HepG2 (cell line): Measurements from ENCODE around the gene PACS1. TPM values are rescaled to one million over a fixed set of nuclear protein-coding genes. Genes with fewer than 3 reads are reported as not detected.

Experiments
- CBX5 ChIP-seq: sonication (generic); formaldehyde crosslinking; IDR thresholded peaks from 2 replicates; pipeline ENCODE4 v1.4.0; 2020; ENCODE audit warnings: missing genetic modification reagents, borderline replicate concordance
- CC2D1A ChIP-seq: sonication (generic); formaldehyde crosslinking; IDR thresholded peaks from 2 replicates; pipeline ENCODE4 v1.8.1; 2023; ENCODE audit warnings: mild to moderate bottlenecking, missing genetic modification reagents
- HDAC2 ChIP-seq: sonication (generic); formaldehyde crosslinking; IDR thresholded peaks from 2 replicates; pipeline ENCODE4 v1.4.0; 2020; ENCODE audit warnings: missing genetic modification reagents
- IRF2 ChIP-seq: IDR thresholded peaks from 2 replicates; pipeline ENCODE4 v1.6.1; 2018; ENCODE audit warnings: missing genetic modification reagents, missing compliant biosample characterization
- MAFG ChIP-seq: sonication (generic); formaldehyde crosslinking; IDR thresholded peaks from 2 replicates; pipeline ENCODE4 v1.5.1; 2020; ENCODE audit warnings: mild to moderate bottlenecking, missing genetic modification reagents
- MEIS2 ChIP-seq: sonication (generic); formaldehyde crosslinking; IDR thresholded peaks from 2 replicates; pipeline ENCODE4 v1.9.0; 2021; ENCODE audit warnings: mild to moderate bottlenecking, missing genetic modification reagents
- PITX1 ChIP-seq: sonication (generic); formaldehyde crosslinking; IDR thresholded peaks from 2 replicates; pipeline ENCODE4 v1.5.1; 2020; ENCODE audit warnings: mild to moderate bottlenecking, missing genetic modification reagents
- PPARG ChIP-seq: conservative IDR thresholded peaks from 2 replicates; pipeline ENCODE4 v1.6.1; 2016; ENCODE audit warnings: missing biosample characterization, missing genetic modification reagents
- SMARCC2 ChIP-seq: fragments of 450-650 bp; IDR thresholded peaks from 2 replicates; pipeline ENCODE4 v1.6.1; 2017; ENCODE audit warnings: antibody characterized with exemption, mild to moderate bottlenecking
- TCF12 ChIP-seq, 2 experiments: fragments of 450-650 bp in 1 of 2; sonication (generic) in 1 of 2; formaldehyde crosslinking in 1 of 2; IDR thresholded peaks; 2 replicates each; pipeline versions ENCODE4 v1.6.1 to v1.8.0; 2017 to 2022; ENCODE audit warnings: antibody characterized with exemption in 1 of 2, mild to moderate bottlenecking in 1 of 2, missing genetic modification reagents in 1 of 2, moderate library complexity in 1 of 2
- TGIF2 ChIP-seq: IDR thresholded peaks from 2 replicates; pipeline ENCODE4 v1.6.1; 2016; ENCODE audit warnings: control low read depth, missing compliant biosample characterization
- ZFP36L2 ChIP-seq: sonication (generic); formaldehyde crosslinking; IDR thresholded peaks from 2 replicates; pipeline ENCODE4 v1.4.0; 2020; ENCODE audit warnings: missing genetic modification reagents
- ZNF24 ChIP-seq: fragments of 450-650 bp; IDR thresholded peaks from 2 replicates; pipeline ENCODE4 v1.6.1; 2017; ENCODE audit warnings: antibody characterized with exemption, mild to moderate bottlenecking
- ZNF672 ChIP-seq: sonication (generic); formaldehyde crosslinking; IDR thresholded peaks from 2 replicates; pipeline ENCODE4 v1.8.1; 2022; ENCODE audit warnings: missing genetic modification reagents
- polyA plus RNA-seq, 8 experiments: library from polyadenylated mRNA; depleted of rRNA in 3 of 8; stranded (reverse) in 7 of 8; unstranded in 1 of 8; fragments of >200 nt; fragmentation: Illumina TruSeq in 4 of 8; extraction: Trizol in 4 of 8; gene quantifications; 2 replicates each; pipeline versions ENCODE4 v1.2.1 to v1.2.3, GENCODE V29; 2011 to 2016; ENCODE audit warnings: low read depth in 4 of 8, missing spikeins in 1 of 8, mixed read lengths in 1 of 8; ENCODE audit not compliant: insufficient read depth in 1 of 8
- total RNA-seq, 5 experiments: library from RNA; depleted of rRNA; stranded (reverse); fragments of >200 nt; fragmentation: Illumina TruSeq; extraction: Trizol; gene quantifications; 2 replicates each; pipeline ENCODE4 v1.2.3, GENCODE V29; 2016; ENCODE audit warnings: low read depth in 1 of 5
- TF ChIP-seq, protein P1 (sequence below): sonication (generic); formaldehyde crosslinking; IDR thresholded peaks from 2 replicates; pipeline ENCODE4 v1.8.1; 2023; ENCODE audit warnings: mild to moderate bottlenecking, missing genetic modification reagents
- TF ChIP-seq, protein P2 (sequence below): IDR thresholded peaks from 2 replicates; pipeline ENCODE4 v1.6.1; 2012; ENCODE audit warnings: low read depth, low read length, improper control_type of control experiment
- TF ChIP-seq, protein P3 (sequence below): sonication (generic); formaldehyde crosslinking; IDR thresholded peaks from 2 replicates; pipeline ENCODE4 v1.4.0; 2020; ENCODE audit warnings: missing genetic modification reagents, low read depth, mild to moderate bottlenecking, borderline replicate concordance
- TF ChIP-seq, protein P4 (sequence below): sonication (generic); formaldehyde crosslinking; IDR thresholded peaks from 2 replicates; pipeline ENCODE4 v1.9.0; 2021; ENCODE audit warnings: missing genetic modification reagents, borderline replicate concordance
- TF ChIP-seq, protein P5 (sequence below): sonication (generic); formaldehyde crosslinking; IDR thresholded peaks from 2 replicates; pipeline ENCODE4 v1.4.0; 2020; ENCODE audit warnings: mild to moderate bottlenecking, low read depth, missing genetic modification reagents
- TF ChIP-seq, protein P6 (sequence below): sonication (generic); formaldehyde crosslinking; IDR thresholded peaks from 2 replicates; pipeline ENCODE4 v1.5.0; 2020; ENCODE audit warnings: mild to moderate bottlenecking, missing genetic modification reagents

Gene PACS1
- total and polyA plus RNA-seq, 2 of the 13 experiments (the other 11 are each of a cell fraction or from before 2014, with no cell fraction given) = 7.6 to 8.6 TPM

DNA sequence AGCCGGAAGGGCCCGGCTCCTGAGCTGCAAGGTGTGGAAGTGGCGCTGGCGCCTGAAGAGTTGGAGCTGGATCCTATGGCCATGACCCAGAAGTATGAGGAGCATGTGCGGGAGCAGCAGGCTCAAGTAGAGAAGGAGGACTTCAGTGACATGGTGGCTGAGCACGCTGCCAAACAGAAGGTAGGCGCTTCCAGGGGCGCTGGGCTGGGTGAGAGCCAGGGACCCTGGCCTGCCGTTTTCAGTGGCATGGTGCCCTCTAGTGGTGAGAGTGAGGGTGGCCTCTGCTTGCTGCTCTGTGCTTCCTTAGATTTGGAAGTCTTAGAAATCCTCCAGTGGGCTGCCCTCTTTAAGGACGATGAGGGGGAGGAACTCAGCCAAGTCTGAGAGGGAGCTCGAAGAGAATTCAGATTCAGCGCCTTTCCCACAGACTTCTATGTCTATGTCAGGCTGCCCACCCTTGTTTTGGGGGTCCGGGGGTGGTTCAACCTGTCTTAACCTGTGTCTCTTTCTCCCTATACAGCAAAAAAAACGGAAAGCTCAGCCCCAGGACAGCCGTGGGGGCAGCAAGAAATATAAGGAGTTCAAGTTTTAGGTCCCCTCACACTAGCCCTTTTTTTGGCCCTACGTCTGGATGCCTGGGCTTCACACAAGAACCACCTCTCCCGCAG is 1.8 kb upstream of the PACS1 start (continued):
- TF ChIP-seq, protein P1, sequence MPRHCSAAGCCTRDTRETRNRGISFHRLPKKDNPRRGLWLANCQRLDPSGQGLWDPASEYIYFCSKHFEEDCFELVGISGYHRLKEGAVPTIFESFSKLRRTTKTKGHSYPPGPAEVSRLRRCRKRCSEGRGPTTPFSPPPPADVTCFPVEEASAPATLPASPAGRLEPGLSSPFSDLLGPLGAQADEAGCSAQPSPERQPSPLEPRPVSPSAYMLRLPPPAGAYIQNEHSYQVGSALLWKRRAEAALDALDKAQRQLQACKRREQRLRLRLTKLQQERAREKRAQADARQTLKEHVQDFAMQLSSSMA (CRISPR knock-in tag) = no peak
- no peak for TF ChIP-seq PPARG (CRISPR knock-in tag)
- TF ChIP-seq TGIF2 (CRISPR knock-in tag) = no peak
- peak; percentile 55; the same call in 1 of the 2 replicates for TF ChIP-seq IRF2 (CRISPR knock-in tag)
- no peak for TF ChIP-seq ZNF672 (CRISPR knock-in tag)
- TF ChIP-seq CBX5 (CRISPR knock-in tag) = peak; percentile 26; the same call in 1 of the 2 replicates
- TF ChIP-seq, protein P2, sequence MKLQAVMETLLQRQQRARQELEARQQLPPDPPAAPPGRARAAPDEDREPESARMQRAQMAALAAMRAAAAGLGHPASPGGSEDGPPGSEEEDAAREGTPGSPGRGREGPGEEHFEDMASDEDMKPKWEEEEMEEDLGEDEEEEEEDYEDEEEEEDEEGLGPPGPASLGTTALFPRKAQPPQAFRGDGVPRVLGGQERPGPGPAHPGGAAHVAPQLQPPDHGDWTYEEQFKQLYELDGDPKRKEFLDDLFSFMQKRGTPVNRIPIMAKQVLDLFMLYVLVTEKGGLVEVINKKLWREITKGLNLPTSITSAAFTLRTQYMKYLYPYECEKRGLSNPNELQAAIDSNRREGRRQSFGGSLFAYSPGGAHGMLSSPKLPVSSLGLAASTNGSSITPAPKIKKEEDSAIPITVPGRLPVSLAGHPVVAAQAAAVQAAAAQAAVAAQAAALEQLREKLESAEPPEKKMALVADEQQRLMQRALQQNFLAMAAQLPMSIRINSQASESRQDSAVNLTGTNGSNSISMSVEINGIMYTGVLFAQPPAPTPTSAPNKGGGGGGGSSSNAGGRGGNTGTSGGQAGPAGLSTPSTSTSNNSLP = no peak
- TF ChIP-seq PITX1 = no peak
- TF ChIP-seq, protein P3, sequence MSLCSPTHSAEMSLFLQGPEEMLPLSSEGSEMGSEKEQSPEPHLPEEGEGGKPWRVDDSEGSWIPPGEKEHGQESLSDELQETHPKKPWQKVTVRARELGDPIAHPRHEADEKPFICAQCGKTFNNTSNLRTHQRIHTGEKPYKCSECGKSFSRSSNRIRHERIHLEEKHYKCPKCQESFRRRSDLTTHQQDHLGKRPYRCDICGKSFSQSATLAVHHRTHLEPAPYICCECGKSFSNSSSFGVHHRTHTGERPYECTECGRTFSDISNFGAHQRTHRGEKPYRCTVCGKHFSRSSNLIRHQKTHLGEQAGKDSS (CRISPR knock-in tag) = no peak
- TF ChIP-seq, protein P4, sequence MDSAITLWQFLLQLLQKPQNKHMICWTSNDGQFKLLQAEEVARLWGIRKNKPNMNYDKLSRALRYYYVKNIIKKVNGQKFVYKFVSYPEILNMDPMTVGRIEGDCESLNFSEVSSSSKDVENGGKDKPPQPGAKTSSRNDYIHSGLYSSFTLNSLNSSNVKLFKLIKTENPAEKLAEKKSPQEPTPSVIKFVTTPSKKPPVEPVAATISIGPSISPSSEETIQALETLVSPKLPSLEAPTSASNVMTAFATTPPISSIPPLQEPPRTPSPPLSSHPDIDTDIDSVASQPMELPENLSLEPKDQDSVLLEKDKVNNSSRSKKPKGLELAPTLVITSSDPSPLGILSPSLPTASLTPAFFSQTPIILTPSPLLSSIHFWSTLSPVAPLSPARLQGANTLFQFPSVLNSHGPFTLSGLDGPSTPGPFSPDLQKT (CRISPR knock-in tag) = no peak
- TF ChIP-seq MEIS2 (CRISPR knock-in tag) = no peak
- TF ChIP-seq CC2D1A (CRISPR knock-in tag) = no peak
- TF ChIP-seq SMARCC2 = no peak
- TF ChIP-seq, protein P5, sequence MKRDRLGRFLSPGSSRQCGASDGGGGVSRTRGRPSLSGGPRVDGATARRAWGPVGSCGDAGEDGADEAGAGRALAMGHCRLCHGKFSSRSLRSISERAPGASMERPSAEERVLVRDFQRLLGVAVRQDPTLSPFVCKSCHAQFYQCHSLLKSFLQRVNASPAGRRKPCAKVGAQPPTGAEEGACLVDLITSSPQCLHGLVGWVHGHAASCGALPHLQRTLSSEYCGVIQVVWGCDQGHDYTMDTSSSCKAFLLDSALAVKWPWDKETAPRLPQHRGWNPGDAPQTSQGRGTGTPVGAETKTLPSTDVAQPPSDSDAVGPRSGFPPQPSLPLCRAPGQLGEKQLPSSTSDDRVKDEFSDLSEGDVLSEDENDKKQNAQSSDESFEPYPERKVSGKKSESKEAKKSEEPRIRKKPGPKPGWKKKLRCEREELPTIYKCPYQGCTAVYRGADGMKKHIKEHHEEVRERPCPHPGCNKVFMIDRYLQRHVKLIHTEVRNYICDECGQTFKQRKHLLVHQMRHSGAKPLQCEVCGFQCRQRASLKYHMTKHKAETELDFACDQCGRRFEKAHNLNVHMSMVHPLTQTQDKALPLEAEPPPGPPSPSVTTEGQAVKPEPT (CRISPR knock-in tag) = no peak
- TF ChIP-seq MAFG = no peak
- TF ChIP-seq ZFP36L2 = no peak
- TF ChIP-seq TCF12 (IDR thresholded peaks at IDR 0.05) = no peak
- TF ChIP-seq TCF12 (CRISPR knock-in tag; IDR thresholded peaks at IDR 0.05) = no peak
- TF ChIP-seq, protein P6, sequence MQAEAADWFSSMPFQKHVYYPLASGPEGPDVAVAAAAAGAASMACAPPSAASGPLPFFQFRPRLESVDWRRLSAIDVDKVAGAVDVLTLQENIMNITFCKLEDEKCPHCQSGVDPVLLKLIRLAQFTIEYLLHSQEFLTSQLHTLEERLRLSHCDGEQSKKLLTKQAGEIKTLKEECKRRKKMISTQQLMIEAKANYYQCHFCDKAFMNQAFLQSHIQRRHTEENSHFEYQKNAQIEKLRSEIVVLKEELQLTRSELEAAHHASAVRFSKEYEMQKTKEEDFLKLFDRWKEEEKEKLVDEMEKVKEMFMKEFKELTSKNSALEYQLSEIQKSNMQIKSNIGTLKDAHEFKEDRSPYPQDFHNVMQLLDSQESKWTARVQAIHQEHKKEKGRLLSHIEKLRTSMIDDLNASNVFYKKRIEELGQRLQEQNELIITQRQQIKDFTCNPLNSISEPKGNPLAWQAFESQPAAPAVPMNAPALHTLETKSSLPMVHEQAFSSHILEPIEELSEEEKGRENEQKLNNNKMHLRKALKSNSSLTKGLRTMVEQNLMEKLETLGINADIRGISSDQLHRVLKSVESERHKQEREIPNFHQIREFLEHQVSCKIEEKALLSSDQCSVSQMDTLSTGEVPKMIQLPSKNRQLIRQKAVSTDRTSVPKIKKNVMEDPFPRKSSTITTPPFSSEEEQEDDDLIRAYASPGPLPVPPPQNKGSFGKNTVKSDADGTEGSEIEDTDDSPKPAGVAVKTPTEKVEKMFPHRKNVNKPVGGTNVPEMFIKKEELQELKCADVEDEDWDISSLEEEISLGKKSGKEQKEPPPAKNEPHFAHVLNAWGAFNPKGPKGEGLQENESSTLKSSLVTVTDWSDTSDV (CRISPR knock-in tag) = no peak
- TF ChIP-seq ZNF24 = no peak
- no peak for TF ChIP-seq HDAC2
